ENCODE data around the gene STIP1. TPM values are rescaled to one million over a fixed set of nuclear protein-coding genes. Genes with fewer than 3 reads are reported as not detected.

The STIP1 gene
- total RNA-seq, 1 donor from 2014 or later = 200 TPM

DNA sequence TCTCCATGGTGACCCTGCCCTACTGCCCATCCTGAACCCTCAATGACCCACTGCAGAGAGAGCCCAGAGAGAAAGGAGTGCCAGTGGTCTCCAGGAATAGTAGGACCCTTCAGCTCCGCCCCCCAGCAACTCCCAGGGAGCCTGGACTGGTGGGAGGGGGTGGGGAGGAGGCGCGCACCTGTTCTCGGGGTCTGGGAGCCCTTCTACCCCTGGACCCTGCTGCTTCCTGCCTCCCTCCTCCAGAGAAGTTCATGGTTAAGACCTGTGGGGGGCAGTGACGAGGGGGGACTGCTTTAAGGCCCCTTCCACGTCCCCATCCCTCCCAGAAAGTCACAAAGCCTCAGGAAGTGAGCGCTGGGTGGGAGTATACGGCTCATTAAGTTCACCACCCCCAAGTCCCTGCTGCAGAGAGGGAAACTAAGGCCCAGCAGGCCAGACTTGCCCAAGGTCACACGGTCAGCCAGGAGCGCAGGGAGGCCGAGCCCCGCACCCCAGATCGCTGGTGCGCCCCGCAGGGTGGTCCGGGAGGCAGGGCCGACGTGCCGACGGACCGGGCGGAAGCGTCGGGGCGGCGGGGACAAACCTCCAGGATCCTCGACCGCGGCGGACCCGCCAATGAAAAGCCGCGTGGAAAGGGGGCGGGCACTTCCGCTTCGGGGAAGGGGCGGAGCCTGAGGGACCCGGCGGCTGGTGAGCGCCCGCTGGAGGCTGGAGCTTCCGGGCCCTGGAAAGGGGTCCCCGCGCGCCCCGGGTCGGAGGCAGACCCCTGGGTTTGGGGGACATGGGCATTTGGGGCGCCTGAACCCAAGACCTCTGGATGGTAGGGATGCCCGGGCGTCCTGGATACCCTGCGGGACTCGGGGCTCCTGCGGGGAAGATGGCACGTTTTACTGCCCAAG is 39.9 kb downstream of the STIP1 start, which contains the start of the genes NUDT22 and TRPT1:
TSS of gene NUDT22 (plus strand) at position 667 of the 899 bp plus-strand sequence. CDS start 379 bp downstream, outside the sequence.
TSS of gene TRPT1 (minus strand) at position 579 of the 899 bp plus-strand sequence. CDS start at position 253, 326 bp downstream.
- peaks cover 31% of the 10 kb centered on the region for H3K79me2 ChIP-seq (ENCODE audit: insufficient read depth, low read length)
- H3K27me3 ChIP-seq (ENCODE audit: insufficient read depth, low read length) = no peaks in the 10 kb centered on the region
- FAIRE-seq (no peak), DNase-seq (ENCODE audit: low read depth) (peak; percentile 48)
- H3K4me3 ChIP-seq (ENCODE audit: insufficient read depth, low read depth, low read length) = peak within 1 kb of the TSS; percentile 89
- H3K4me2 ChIP-seq (ENCODE audit: low read length) = peak within 1 kb of the TSS; percentile 99
- no peaks in the 10 kb centered on the region for H3K27me3 Mint-ChIP-seq (ENCODE audit: low read depth, unreplicated experiment)
- H3K36me3 ChIP-seq (ENCODE audit: insufficient read depth, low read length) = no peaks in the 10 kb centered on the region
- H3K4me1 Mint-ChIP-seq (ENCODE audit: low read depth, unreplicated experiment) = peaks cover 13% of the 10 kb centered on the region
- H3K36me3 Mint-ChIP-seq (ENCODE audit: low read depth, unreplicated experiment) = peaks cover 2% of the 10 kb centered on the region
- H3K4me1 ChIP-seq (ENCODE audit: insufficient read depth, low read length) = peaks cover 35% of the 10 kb centered on the region
- peaks cover 3% of the 10 kb centered on the region for H4K20me1 ChIP-seq (ENCODE audit: insufficient read depth, low read length)
- peak within 1 kb of the TSS; percentile 58 for H3K27ac ChIP-seq (ENCODE audit: low read depth, low read length)
- H2AFZ ChIP-seq (ENCODE audit: low read depth, low read length) = peak within 1 kb of the TSS; percentile 88
- H3K9me3 Mint-ChIP-seq (ENCODE audit: unreplicated experiment) = no peaks in the 10 kb centered on the region
- H3K9me3 ChIP-seq (ENCODE audit: insufficient read depth, low read depth, low read length) = no peaks in the 10 kb centered on the region
- H3K9ac ChIP-seq (ENCODE audit: low read length) = peak within 1 kb of the TSS; percentile 85
- TF ChIP-seq, protein P1, sequence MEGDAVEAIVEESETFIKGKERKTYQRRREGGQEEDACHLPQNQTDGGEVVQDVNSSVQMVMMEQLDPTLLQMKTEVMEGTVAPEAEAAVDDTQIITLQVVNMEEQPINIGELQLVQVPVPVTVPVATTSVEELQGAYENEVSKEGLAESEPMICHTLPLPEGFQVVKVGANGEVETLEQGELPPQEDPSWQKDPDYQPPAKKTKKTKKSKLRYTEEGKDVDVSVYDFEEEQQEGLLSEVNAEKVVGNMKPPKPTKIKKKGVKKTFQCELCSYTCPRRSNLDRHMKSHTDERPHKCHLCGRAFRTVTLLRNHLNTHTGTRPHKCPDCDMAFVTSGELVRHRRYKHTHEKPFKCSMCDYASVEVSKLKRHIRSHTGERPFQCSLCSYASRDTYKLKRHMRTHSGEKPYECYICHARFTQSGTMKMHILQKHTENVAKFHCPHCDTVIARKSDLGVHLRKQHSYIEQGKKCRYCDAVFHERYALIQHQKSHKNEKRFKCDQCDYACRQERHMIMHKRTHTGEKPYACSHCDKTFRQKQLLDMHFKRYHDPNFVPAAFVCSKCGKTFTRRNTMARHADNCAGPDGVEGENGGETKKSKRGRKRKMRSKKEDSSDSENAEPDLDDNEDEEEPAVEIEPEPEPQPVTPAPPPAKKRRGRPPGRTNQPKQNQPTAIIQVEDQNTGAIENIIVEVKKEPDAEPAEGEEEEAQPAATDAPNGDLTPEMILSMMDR (IDR thresholded peaks at IDR 0.05; ENCODE audit: insufficient read depth, low read depth, low read length) = no peak
- TF ChIP-seq EZH2 (IDR thresholded peaks at IDR 0.05; ENCODE audit: insufficient read depth, low read length) = no peak
- H3K4me3 Mint-ChIP-seq (ENCODE audit: unreplicated experiment) = peak within 1 kb of the TSS; percentile 88
- no peak within 1 kb of the TSS for H3K27ac Mint-ChIP-seq (ENCODE audit: unreplicated experiment)

DNA sequence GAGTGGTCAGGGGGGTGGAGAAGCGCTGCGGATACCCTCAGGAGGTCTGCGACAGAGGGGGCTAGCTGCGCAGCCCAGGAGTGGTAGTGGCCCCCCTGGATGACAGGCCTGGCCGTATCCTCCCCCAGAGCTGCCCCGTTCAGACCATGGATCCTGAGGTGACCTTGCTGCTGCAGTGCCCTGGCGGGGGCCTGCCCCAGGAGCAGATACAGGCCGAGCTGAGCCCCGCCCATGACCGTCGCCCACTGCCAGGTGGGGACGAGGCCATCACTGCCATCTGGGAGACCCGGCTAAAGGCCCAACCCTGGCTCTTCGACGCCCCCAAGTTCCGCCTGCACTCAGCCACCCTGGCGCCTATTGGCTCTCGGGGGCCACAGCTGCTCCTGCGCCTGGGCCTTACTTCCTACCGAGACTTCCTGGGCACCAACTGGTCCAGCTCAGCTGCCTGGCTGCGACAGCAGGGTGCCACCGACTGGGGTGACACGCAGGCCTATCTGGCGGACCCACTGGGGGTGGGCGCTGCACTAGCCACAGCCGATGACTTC is 40.6 kb downstream of the STIP1 start:
- Histone ChIP-seq H3K4me3 (ENCODE audit: insufficient read depth, low read depth, low read length) (peak overlapping the region; percentile 89), H3K27ac (ENCODE audit: low read depth, low read length) (peak overlapping the region; percentile 58), H4K20me1 (ENCODE audit: insufficient read depth, low read length) (peaks cover 3% of the 10 kb centered on the region), H3K4me2 (ENCODE audit: low read length) (peak overlapping the region; percentile 99), H3K79me2 (ENCODE audit: insufficient read depth, low read length) (peaks cover 32% of the 10 kb centered on the region), H3K9me3 (ENCODE audit: insufficient read depth, low read depth, low read length) (no peaks in the 10 kb centered on the region), H3K36me3 (ENCODE audit: insufficient read depth, low read length) (no peaks in the 10 kb centered on the region), H3K27me3 (ENCODE audit: insufficient read depth, low read length) (no peaks in the 10 kb centered on the region), H3K9ac (ENCODE audit: low read length) (peak overlapping the region; percentile 85), H3K4me1 (ENCODE audit: insufficient read depth, low read length) (peaks cover 38% of the 10 kb centered on the region), H2AFZ (ENCODE audit: low read depth, low read length) (peak overlapping the region; percentile 88)
- Mint-ChIP-seq H3K27ac (ENCODE audit: unreplicated experiment) (no peak overlapping the region), H3K27me3 (ENCODE audit: low read depth, unreplicated experiment) (no peaks in the 10 kb centered on the region), H3K4me3 (ENCODE audit: unreplicated experiment) (peak overlapping the region; percentile 83), H3K36me3 (ENCODE audit: low read depth, unreplicated experiment) (no peaks in the 10 kb centered on the region), H3K4me1 (ENCODE audit: low read depth, unreplicated experiment) (peaks cover 15% of the 10 kb centered on the region), H3K9me3 (ENCODE audit: unreplicated experiment) (no peaks in the 10 kb centered on the region)
- FAIRE-seq (no peak), DNase-seq (ENCODE audit: low read depth) (no peak)
- TF ChIP-seq, protein P1 (IDR thresholded peaks at IDR 0.05; ENCODE audit: insufficient read depth, low read depth, low read length) = no peak
- TF ChIP-seq EZH2 (IDR thresholded peaks at IDR 0.05; ENCODE audit: insufficient read depth, low read length) = no peak

All from astrocyte (in vitro differentiated cells and primary cell).